Embryonic facial prominence (tissue), 1 donor: ENCODE measurements around the gene ALG1.
"Not testable (repeated sequence)": the region's sequence is repeated elsewhere in the genome, so short reads cannot be mapped to it uniquely, and the experiment has no call there.

Experiments used
- DNase-seq: peaks from one replicate; pipeline ENCODE4 v3.0.0-alpha.2; 2016; ENCODE audit errors: extremely low spot score

ALG1 gene

GRCh38 chr16:5073771-5074170 lies 2.1 kb downstream of the ALG1 start:
- not testable (repeated sequence) for DNase-seq

DNA sequence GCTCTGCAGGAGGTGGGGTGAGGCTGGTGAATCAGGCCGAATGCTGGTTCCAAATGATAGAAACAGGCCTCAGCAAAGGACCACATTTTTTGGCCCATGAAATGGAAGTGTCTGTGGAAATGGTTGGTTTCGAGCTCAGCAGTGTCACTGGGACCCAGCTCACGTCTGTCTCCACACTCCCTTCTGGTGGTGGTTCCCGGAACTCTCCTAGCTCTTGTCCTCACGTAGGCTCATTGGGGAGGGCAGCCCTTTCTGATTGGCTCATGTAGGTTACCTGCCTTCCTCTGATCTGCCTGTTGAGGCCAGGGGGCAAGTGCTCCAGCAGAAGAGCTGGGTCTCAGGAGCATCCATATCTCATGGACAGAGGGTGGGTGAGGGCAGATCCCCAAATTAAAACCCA lies 4.0 kb downstream of the ALG1 start:
- no peak for DNase-seq

- no peak for DNase-seq
Measured at GRCh38 chr16:5077304-5077703, 5.7 kb downstream of the ALG1 start.

- DNase-seq: no peak
Measured at GRCh38 chr16:5078626-5079025, 7.0 kb downstream of the ALG1 start.

- not testable (repeated sequence) for DNase-seq
Measured at GRCh38 chr16:5080461-5080860, 8.8 kb downstream of the ALG1 start.

DNA sequence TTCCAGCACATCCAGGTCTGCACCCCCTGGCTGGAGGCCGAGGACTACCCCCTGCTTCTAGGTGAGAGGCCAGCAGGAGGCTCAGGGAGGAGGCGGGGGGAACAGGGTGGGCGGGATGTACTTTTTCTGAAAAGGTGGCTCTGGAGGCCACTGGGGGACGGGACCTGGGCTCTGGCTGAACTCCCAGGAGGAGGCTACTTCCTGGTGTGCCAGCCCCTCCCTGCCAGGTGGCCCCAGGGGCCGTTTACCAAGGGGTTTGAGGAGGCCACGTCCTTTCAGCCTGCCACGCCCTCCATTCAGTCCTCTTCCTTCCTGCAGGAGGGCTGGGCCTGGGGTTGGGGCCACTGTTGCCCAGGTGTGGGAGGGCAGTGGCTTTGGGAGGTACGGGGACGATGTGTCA lies 9.4 kb downstream of the ALG1 start:
- DNase-seq: not testable (repeated sequence)

- DNase-seq: not testable (repeated sequence)
Measured at GRCh38 chr16:5083646-5084045, 12.0 kb downstream of the ALG1 start.

DNA sequence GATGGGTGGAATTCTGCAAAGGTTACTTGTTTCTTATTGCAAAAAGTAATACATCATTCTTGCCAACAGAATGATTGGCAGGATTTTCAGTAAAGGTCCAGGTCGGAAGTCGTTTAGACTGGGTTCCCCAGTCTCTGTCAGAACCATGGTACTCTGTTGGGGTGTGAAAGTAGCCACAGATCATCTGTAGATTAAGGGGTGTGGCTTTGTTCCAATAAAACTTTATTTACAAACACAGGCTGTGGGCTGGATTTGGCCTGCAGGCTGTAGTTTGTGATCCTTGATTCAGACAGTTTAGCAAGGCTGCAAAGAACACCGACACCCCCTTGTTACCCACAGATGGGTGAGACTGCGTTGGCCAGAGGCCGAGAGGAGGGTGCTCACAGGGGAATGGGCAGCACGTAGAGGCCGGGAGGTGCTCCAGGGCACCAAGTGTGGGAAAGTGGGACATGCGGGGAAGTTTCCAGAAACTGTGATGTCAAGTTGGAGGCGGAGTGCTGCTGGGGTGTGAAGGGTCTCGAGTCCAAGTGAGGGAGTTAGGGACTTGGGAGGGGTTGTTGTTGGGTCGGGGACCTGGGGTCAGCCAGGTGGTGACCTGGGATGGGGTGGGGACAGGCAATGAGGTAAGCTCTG lies 12.6 kb downstream of the ALG1 start:
- DNase-seq: not testable (repeated sequence)

DNA sequence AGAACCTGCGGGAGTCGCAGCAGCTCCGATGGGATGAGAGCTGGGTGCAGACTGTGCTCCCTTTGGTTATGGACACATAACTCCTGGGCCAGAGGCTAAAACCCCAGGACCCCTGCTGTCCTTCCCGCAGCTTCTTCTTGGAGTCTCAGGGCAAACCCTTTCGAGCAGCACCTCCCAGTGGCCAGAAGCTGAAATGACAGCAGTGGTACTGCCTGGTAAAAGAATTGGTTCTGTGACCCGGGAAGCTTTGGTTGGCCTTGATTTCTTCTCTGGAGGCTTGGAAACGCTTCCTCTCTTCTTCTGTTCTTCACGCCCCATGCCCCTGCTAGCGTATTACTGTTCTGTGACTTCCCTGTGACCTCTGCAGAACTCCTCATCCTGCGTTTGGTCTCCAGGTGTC lies 13.2 kb downstream of the ALG1 start:
- not testable (repeated sequence) for DNase-seq

GRCh38 chr16:5085716-5086115 lies 14.1 kb downstream of the ALG1 start:
- DNase-seq: not testable (repeated sequence)

DNA sequence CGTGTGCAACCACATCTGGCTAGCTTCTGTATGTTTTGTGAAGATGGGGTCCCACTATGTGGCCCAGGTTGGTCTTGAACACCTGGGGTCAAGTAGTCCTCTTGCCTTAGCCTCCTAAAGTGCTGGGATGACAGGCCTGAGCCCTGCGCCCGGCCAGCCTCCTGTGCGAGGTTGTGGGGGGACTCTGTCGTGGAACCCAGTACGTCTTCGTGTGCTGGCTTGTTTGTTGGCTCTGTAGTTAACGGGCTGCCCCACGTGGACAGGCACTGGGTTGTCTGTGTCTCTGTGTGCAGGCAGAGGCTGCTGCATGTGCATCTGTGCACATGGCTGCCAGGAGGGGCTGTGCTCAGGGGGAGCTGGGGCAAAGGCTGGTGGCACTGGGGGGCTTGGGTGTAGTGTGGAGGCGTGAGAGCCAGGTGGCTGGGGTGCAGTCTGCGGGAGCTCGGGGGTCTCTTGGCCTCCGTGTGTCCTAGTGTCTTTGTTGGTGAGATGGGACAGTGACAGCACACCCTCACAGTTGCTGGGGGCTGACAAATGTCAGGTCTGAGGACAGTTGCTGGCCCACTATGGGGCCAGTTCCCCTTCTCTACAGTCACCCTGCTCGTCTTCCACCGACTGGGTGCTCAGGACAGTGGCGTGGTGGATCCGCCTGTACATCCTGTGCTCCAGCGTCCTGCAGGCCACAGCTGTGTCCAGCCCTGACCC lies 16.6 kb downstream of the ALG1 start:
- DNase-seq: not testable (repeated sequence)

DNA sequence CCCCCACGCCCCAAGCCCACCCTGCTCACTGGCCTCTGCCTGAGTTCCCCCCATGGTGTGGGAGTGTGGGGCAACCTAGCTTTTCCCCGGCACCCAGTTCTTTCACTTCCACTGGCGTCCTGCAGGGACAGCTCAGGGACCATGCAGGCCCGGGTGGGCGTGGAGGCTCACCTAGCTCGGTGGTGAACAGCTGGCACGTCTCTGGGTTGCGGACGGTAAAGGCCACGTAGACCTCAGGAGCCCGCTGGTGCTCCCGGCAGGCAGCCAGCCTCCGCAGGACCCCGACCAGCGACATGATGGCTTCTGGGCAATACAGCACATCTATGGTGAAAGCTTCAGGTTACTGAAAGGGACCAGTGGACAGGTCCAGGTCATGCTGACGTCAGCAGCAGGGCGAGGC lies 17.3 kb downstream of the ALG1 start:
- not testable (repeated sequence) for DNase-seq

DNA sequence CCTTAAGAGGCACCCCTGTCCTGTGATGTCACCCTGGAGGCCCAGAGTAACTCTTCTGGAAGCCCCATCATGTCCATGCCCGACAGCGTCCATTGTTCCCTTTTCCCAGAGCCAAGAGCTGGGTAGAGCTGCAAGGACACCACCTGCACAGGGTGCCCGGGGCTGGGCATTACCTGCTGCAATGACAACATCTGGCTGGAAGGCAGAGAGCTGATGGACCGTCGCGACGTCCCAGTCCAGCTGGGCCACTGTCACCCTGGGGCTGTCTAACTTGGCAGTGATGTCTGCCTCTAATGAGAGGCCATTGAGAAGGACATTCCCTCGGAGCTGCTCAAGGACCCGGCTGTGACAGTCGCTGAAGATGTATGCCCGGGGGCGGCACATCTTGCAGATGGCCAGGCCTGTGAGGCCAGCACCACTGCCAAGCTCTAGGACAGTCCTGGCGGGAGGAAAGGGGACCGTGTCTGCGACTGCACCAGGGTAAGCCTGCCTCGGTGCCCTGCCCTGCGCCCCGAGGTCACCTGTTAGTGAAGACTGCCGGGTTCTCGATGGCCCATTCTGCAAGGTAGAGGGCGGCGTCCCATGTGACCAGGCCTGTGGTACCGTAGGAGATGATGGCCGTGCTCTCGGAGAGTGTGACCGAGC lies 18.4 kb downstream of the ALG1 start:
- not testable (repeated sequence) for DNase-seq

- not testable (repeated sequence) for DNase-seq
Measured at GRCh38 chr16:5090592-5090991, 18.9 kb downstream of the ALG1 start.

DNA sequence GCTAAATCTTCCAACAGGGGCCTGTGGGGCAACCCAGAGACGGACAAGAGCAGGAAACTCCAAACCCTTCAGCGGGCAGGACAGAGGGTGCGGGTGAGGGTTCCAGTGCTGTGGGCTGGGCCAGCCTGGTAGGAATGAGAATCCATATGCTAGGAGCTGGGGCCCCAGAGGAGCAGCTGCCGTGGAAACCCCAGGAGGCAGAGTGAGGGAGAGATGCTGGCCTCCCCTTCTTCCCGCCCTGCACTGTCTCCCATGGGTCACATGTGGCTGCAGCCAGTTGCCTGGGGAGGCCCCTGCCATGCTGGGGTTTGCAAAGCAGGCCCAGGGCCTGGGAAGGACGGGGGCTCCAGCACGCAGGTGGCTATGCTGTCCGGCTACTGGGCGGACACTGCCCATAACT lies 21.4 kb downstream of the ALG1 start:
- DNase-seq: not testable (repeated sequence)

GRCh38 chr16:5093746-5094145 lies 22.1 kb downstream of the ALG1 start:
- not testable (repeated sequence) for DNase-seq

DNA sequence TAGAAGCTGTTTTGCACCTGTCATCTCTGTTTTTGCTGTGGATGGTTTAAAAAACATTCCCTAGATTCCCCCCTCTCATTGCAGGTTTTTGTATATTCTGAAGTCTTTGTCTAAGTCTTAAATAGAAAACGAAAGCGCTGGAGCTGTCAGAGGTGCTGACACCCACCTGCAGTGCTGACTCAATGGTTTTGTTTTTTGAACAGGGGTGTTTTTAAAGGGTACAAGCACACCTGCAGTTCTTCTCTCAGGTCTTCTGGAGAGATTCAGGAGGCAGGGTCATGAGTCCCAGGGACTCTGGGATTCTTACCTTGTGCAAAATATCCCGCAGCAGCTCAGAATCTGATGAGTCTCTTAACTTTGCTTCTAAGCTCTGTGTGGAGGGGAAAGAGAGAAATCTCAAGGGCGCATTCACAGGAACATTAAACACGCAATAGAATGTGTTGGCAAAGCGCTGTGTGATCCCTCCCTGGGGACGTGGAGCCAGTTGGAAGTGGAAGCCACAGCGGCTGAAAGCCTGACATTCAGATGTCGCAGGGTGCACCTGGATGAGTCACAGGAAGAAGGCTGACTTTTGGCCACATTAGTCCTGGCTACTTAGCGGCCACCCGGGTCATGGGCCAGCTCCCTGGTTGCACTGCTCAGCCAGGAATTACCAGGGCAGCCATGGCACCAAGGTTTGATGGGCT lies 23.6 kb downstream of the ALG1 start:
- DNase-seq: not testable (repeated sequence)

DNA sequence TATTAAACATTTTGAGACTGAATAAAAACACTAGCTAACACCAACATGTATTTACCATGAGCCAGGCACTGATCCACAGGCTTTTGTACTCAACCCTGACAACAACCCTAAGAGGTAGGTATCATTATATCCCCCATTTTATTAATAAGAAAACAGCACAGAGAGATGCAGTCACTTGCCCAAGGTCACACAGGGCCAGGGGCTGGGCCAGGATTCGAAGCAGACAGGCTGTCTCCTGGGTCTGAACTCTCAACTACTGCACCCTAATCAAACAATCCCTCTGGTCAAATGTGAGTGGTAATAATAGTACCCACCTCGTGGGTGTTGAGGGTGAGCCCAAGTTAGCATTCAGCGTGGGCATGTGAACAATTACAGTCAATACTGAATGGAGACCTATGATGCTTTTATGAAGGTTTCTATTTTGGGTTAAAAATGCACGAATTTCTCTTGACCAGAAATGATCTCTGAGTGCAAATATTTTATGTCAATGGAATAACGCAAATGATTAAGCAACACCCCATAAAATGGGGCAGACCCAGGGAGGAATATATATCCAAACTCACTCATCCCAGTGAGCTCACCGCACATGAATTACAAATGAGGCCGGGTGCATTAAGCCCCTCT lies 24.9 kb downstream of the ALG1 start:
- DNase-seq: not testable (repeated sequence)

- not testable (repeated sequence) for DNase-seq
Measured at GRCh38 chr16:5097061-5097469, 25.4 kb downstream of the ALG1 start.

GRCh38 chr16:5097470-5098220 lies 26.0 kb downstream of the ALG1 start, which contains the start of gene EEF2KMT:
Gene EEF2KMT, minus strand, starts transcription at chr16:5097795. Its CDS starts 56 bp downstream, at chr16:5097739.
- DNase-seq: peak; percentile 97
